Astrocyte (in vitro differentiated cells and primary cell): ENCODE data around the gene ARSI. TPM values are rescaled to one million over a fixed set of nuclear protein-coding genes. Genes with fewer than 3 reads are reported as not detected.

Experiments
- DNase-seq: peaks from one replicate; pipeline ENCODE4 v3.0.0-alpha.2; 2010; ENCODE audit warnings: low read depth
- FAIRE-seq: peaks from 2 replicates; lab custom pipeline; 2011; peaks lifted over from hg19 to GRCh38; lab: Jason Lieb, UNC
- H2AFZ ChIP-seq: 2 replicates; pipeline ENCODE4 v1.6.0; 2012; ENCODE audit warnings: low read depth, low read length, inconsistent platforms
- H3K27ac ChIP-seq: 2 replicates; pipeline ENCODE4 v1.5.1; 2011; ENCODE audit warnings: low read depth, low read length, inconsistent platforms
- H3K27me3 ChIP-seq: 2 replicates; pipeline ENCODE4 v1.6.0; 2011; ENCODE audit warnings: low read length, inconsistent platforms; ENCODE audit not compliant: insufficient read depth
- H3K36me3 ChIP-seq: 2 replicates; pipeline ENCODE4 v1.5.1; 2011; ENCODE audit warnings: low read length, inconsistent platforms; ENCODE audit not compliant: insufficient read depth
- H3K4me1 ChIP-seq: 2 replicates; pipeline ENCODE4 v1.5.1; 2011; ENCODE audit warnings: low read length, inconsistent platforms; ENCODE audit not compliant: insufficient read depth
- H3K4me2 ChIP-seq: 2 replicates; pipeline ENCODE4 v1.6.0; 2012; ENCODE audit warnings: low read length, inconsistent platforms
- H3K4me3 ChIP-seq: 2 replicates; pipeline ENCODE4 v1.5.1; 2011; ENCODE audit warnings: low read depth, mild to moderate bottlenecking, low read length, inconsistent platforms; ENCODE audit not compliant: insufficient read depth
- H3K79me2 ChIP-seq: 2 replicates; pipeline ENCODE4 v1.6.0; 2012; ENCODE audit warnings: mild to moderate bottlenecking, low read length, inconsistent platforms; ENCODE audit not compliant: insufficient read depth
- H3K9ac ChIP-seq: 2 replicates; pipeline ENCODE4 v1.6.0; 2012; ENCODE audit warnings: mild to moderate bottlenecking, low read length, inconsistent platforms
- H3K9me3 ChIP-seq: 2 replicates; pipeline ENCODE4 v1.5.1; 2012; ENCODE audit warnings: low read depth, mild to moderate bottlenecking, low read length, inconsistent platforms; ENCODE audit not compliant: insufficient read depth
- H4K20me1 ChIP-seq: 2 replicates; pipeline ENCODE4 v1.6.0; 2012; ENCODE audit warnings: low read length, inconsistent platforms; ENCODE audit not compliant: insufficient read depth
- H3K27ac Mint-ChIP-seq: one replicate; pipeline ENCODE4 v1.8.0; 2021; ENCODE audit warnings: mild to moderate bottlenecking, mixed read lengths; ENCODE audit not compliant: unreplicated experiment
- H3K27me3 Mint-ChIP-seq: one replicate; pipeline ENCODE4 v1.8.0; 2021; ENCODE audit warnings: low read depth, mixed read lengths; ENCODE audit not compliant: unreplicated experiment
- H3K36me3 Mint-ChIP-seq: one replicate; pipeline ENCODE4 v1.8.0; 2021; ENCODE audit warnings: low read depth, mixed read lengths; ENCODE audit not compliant: unreplicated experiment
- H3K4me1 Mint-ChIP-seq: one replicate; pipeline ENCODE4 v1.8.0; 2021; ENCODE audit warnings: low read depth, mixed read lengths; ENCODE audit not compliant: unreplicated experiment
- H3K4me3 Mint-ChIP-seq: one replicate; pipeline ENCODE4 v1.8.0; 2021; ENCODE audit warnings: mild to moderate bottlenecking, moderate library complexity, mixed read lengths; ENCODE audit not compliant: unreplicated experiment
- H3K9me3 Mint-ChIP-seq: one replicate; pipeline ENCODE4 v1.8.0; 2021; ENCODE audit warnings: mild to moderate bottlenecking, mixed read lengths; ENCODE audit not compliant: unreplicated experiment
- CTCF ChIP-seq: IDR thresholded peaks from 2 replicates; pipeline ENCODE4 v1.5.1; 2011; ENCODE audit warnings: low read depth, mild to moderate bottlenecking, inconsistent platforms, low read length, moderate library complexity; ENCODE audit not compliant: insufficient read depth
- EZH2 ChIP-seq: IDR thresholded peaks from 2 replicates; pipeline ENCODE4 v1.6.1; 2012; ENCODE audit warnings: mild to moderate bottlenecking, low read length, inconsistent platforms; ENCODE audit not compliant: insufficient read depth
- total RNA-seq: library from RNA; stranded (reverse); gene quantifications from 2 replicates; pipeline ENCODE4 v1.2.1, GENCODE V29; 2021

ARSI gene
- total RNA-seq, 1 donor from 2014 or later = 23.0 TPM

GRCh38 chr5:150309101-150309885, 6.6 kb upstream of the ARSI start:
- Histone ChIP-seq H3K27me3 (no peaks in the 10 kb centered on the region), H3K4me1 (no peaks in the 10 kb centered on the region), H3K9me3 (no peaks in the 10 kb centered on the region), H4K20me1 (no peaks in the 10 kb centered on the region), H3K4me2 (no peak overlapping the region), H3K36me3 (no peaks in the 10 kb centered on the region), H3K4me3 (no peak overlapping the region), H2AFZ (no peak overlapping the region), H3K9ac (no peak overlapping the region), H3K79me2 (no peaks in the 10 kb centered on the region), H3K27ac (no peak overlapping the region)
- H3K4me3 Mint-ChIP-seq = no peak overlapping the region
- DNase-seq (no peak), FAIRE-seq (no peak)
- peaks cover 2% of the 10 kb centered on the region for H3K9me3 Mint-ChIP-seq
- peaks cover 25% of the 10 kb centered on the region for H3K4me1 Mint-ChIP-seq
- H3K27ac Mint-ChIP-seq = no peak overlapping the region
- H3K36me3 Mint-ChIP-seq = no peaks in the 10 kb centered on the region
- peaks cover 7% of the 10 kb centered on the region for H3K27me3 Mint-ChIP-seq
- TF ChIP-seq CTCF (no peak), EZH2 (no peak)

GRCh38 chr5:150307617-150308426, 5.1 kb upstream of the ARSI start:
- no peak overlapping the region for H3K4me3 Mint-ChIP-seq
- no peaks in the 10 kb centered on the region for H4K20me1 ChIP-seq
- H3K27ac Mint-ChIP-seq = no peak overlapping the region
- no peaks in the 10 kb centered on the region for H3K79me2 ChIP-seq
- H3K9ac ChIP-seq = no peak overlapping the region
- TF ChIP-seq CTCF (no peak), EZH2 (no peak)
- H2AFZ ChIP-seq = no peak overlapping the region
- H3K4me3 ChIP-seq = no peak overlapping the region
- DNase-seq = no peak
- peaks cover 7% of the 10 kb centered on the region for H3K27me3 Mint-ChIP-seq
- no peaks in the 10 kb centered on the region for H3K27me3 ChIP-seq
- no peaks in the 10 kb centered on the region for H3K36me3 Mint-ChIP-seq
- H3K9me3 ChIP-seq = no peaks in the 10 kb centered on the region
- no peaks in the 10 kb centered on the region for H3K4me1 ChIP-seq
- H3K4me2 ChIP-seq = no peak overlapping the region
- peaks cover 21% of the 10 kb centered on the region for H3K4me1 Mint-ChIP-seq
- H3K36me3 ChIP-seq = no peaks in the 10 kb centered on the region
- H3K9me3 Mint-ChIP-seq = peaks cover 2% of the 10 kb centered on the region
- no peak for FAIRE-seq
- no peak overlapping the region for H3K27ac ChIP-seq
